GM12891 (cell line): ENCODE measurements around the gene RAET1G.
"Not testable (repeated sequence)": the region's sequence is repeated elsewhere in the genome, so short reads cannot be mapped to it uniquely, and the experiment has no call there.

Experiments
- DNase-seq: peaks from one replicate; pipeline ENCODE4 v3.0.0; 2011; ENCODE audit warnings: low spot score; ENCODE audit not compliant: insufficient read length
- FAIRE-seq: peaks from 2 replicates; lab custom pipeline; 2011; peaks lifted over from hg19 to GRCh38; lab: Jason Lieb, UNC
- PAX5 ChIP-seq: IDR thresholded peaks from 2 replicates; pipeline ENCODE4 v1.6.1; 2011; ENCODE audit warnings: low read length, moderate library complexity, mild to moderate bottlenecking; ENCODE audit not compliant: insufficient read depth, severe bottlenecking
- POLR2A ChIP-seq: IDR thresholded peaks from 2 replicates; pipeline ENCODE4 v1.6.1; 2011; ENCODE audit warnings: low read depth, low read length, control low read depth
- POLR2AphosphoS5 ChIP-seq: IDR thresholded peaks from 2 replicates; pipeline ENCODE4 v1.6.1; 2011; ENCODE audit warnings: low read depth, low read length, control low read depth
- POU2F2 ChIP-seq: IDR thresholded peaks from 2 replicates; pipeline ENCODE4 v1.6.1; 2011; ENCODE audit warnings: low read depth, mild to moderate bottlenecking, control low read depth, low read length, moderate library complexity
- SPI1 ChIP-seq: IDR thresholded peaks from 2 replicates; pipeline ENCODE4 v1.6.1; 2011; ENCODE audit warnings: low read depth, low read length, control low read depth
- TAF1 ChIP-seq: IDR thresholded peaks from 2 replicates; pipeline ENCODE4 v1.6.1; 2011; ENCODE audit warnings: low read depth, low read length, control low read depth

RAET1G gene

DNA sequence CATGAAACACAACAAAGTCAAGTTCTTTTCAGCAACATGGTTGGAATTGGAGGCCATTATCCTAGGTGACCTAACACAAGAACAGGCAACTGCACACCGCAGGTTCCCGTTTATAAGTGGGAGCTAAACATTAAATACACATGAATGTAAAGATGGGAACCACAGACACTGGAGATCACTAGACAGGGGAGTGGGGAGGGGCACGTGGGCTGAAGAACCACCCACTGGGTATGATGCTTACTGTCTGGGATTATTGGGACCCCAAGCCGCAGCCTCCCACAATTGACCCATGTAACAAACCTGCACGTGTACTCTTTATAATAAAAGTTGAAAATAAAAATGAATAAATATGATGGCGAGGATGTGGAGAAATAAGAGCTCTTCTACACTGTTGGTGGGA, 8.6 kb upstream of the RAET1G start:
- no peak for FAIRE-seq
- no peak for DNase-seq
- TF ChIP-seq SPI1 (no peak), PAX5 (no peak), TAF1 (no peak), POU2F2 (no peak), POLR2A (no peak), POLR2AphosphoS5 (no peak)

DNA sequence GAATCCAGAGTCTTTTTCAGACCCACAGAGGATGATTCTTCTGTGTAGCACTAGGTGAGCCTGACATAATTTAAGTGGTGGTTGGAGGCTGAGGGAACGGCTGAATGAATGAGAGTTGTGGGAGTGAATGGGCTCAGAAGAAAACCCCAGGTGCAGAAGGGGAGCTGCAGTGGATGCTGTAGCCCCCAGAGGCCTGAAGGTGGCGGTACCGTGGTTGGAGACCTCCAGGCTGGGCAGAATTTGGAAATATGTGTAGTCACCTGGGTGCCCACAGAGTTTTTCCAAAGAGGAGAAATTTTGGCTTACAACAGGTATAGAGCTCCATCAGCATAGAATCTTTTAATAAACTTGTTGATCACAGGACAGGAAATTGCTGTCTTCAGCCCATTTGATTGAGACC, 6.5 kb upstream of the RAET1G start:
- FAIRE-seq = no peak
- TF ChIP-seq SPI1 (no peak), POU2F2 (no peak), PAX5 (no peak), POLR2A (no peak), POLR2AphosphoS5 (no peak), TAF1 (no peak)
- no peak for DNase-seq

DNA sequence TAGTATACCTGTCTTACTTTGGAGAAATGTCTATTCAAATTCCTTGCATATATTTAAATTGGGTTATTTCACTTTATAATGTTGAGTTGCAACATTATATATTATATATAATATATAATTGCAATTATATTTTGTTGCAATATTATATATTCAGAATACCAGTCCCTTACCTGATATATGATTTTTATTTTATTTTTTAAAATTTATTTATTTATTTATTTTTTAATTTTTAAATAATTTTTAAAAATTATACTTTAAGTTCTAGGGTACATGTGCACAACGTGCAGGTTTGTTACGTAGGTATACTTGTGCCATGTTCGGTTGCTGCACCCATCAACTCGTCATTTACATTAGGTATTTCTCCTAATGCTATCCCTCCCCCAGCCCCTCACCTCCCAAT, 4.1 kb upstream of the RAET1G start:
- DNase-seq, FAIRE-seq: not testable (repeated sequence)

DNA sequence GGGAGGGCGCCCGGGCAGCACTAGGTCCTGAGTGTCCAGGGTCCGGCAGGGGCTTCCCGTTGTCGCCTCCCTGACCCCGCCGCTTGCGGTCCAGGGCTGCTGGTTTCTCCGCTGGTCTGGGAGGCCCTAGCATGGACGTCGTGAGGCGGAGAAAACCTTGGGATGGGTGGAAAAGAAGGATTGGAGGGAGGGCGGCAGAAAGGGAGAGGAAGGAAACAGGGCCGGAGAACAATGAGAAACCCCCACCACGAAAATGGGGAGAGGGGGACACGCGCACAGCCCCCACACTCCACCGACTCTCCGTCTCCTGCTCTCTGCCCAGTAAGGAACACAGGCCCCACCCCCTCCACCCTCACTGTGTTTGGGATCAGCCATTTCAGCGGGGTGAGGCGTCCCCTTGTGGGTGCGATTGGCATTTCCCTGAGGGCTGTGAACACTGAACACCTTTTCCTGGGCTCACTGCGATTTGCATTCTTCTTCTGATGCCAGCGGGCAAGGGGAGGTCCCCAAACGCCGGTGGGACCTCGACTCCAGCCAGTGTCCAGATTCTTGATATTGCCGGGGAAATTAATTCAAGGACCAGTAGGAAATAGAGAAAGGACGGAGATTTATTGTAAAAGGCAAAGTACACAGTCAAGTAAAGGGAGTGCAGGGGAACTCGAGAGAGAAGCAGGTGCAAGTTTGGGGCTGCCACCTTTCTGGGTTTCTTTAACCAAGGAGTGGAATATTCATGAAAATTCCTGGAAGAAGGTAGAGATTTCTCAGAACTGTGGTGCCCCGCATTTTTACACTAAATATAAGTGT, 3.3 kb upstream of the RAET1G start:
- TF ChIP-seq TAF1 = no peak
- TF ChIP-seq POLR2AphosphoS5 = no peak
- no peak for TF ChIP-seq POU2F2
- TF ChIP-seq SPI1 = no peak
- TF ChIP-seq POLR2A = no peak
- no peak for TF ChIP-seq PAX5
- FAIRE-seq = peak; percentile 58
- DNase-seq = no peak

DNA sequence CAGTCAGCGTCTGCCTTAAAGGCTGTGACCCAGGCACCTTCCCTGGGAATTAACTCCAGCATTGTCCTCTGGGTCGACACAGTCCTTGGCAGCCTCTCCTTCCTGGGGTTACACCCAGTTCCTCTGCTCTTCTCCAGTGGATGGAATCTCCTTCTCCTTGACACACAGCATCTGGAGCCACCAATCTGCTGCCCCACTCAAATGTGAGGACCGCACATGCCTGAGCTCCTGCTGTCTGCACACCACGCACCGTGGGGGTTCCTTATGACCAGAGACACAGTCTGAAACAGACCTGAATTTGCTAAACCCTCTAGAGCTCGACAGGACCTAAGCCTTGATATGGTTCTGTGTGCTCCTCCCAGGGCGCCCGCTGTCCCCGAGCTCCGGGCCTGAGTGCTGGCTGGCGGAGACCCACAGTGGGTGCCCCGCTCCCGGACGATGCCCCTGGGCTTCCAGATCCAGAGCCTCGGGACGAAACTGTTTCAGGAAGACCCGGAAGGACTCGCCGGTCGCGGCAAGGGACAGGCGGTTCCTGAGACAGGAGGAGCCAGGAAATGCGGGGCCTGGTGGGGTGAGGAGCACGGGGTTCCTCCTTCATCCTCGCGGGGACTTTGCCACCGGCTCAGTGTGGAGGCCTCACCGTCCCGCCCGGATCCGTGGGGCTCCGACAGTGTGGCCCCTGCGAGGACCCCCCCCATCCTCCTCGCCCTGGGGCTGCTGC, 2.5 kb upstream of the RAET1G start:
- TF ChIP-seq POLR2A (no peak), TAF1 (no peak), SPI1 (no peak), PAX5 (no peak), POU2F2 (no peak), POLR2AphosphoS5 (no peak)
- DNase-seq = no peak
- no peak for FAIRE-seq

DNA sequence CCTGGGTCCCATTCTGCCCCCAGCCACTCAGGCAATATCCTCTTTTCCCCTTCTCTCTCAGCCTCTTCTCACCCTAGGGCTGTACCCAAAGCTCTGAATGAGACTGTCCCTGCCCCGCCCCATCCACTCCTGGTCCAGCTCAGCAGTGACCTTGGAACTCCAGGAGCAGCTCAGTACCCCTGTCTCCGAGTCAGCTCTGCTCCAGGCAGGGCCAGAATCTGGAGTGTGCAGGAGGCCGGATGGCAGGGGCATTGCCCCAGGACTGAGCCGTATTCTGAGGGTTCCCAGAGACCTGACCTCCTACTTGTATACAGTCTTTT, 2.0 kb upstream of the RAET1G start:
- no peak for TF ChIP-seq TAF1
- no peak for TF ChIP-seq POLR2A
- no peak for TF ChIP-seq POU2F2
- TF ChIP-seq SPI1 = no peak
- no peak for TF ChIP-seq PAX5
- no peak for TF ChIP-seq POLR2AphosphoS5
- no peak for FAIRE-seq
- no peak for DNase-seq

DNA sequence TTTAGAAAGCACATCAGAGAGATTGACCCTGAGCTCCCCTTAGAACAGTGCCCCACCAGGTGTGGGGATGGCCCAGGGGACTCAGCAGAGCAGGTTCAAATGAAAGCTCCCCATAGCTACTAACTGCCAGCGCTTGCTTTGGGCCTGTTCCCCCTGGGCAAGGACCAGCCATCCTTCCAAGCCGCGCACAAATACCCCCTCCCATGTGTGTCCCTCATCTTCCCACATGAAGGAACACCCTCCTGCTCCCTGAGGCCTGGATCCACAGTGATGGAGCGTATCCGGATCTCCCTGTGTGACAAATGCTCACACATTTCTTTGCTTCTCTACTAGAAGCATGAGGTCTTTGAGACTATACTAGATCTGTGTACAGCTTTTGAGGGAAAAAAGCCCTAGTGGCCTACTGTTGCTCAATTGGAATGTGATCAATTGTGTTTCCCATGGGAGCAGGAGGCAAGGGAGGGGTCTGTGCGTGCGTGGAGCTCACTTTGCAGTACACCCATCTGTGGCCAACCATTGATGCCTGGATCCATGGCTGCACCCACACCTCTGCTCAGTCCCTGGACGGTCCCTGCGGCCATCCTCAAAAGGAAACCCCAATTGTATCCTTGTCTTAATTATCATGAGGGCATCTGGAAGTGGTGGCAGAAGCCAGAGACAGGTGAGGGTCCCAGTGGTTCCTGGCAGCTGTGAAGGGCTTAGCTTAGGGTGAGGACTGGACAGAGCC, 1.4 kb upstream of the RAET1G start:
- TF ChIP-seq POLR2AphosphoS5 = no peak
- no peak for TF ChIP-seq SPI1
- TF ChIP-seq POU2F2 = no peak
- no peak for TF ChIP-seq PAX5
- no peak for TF ChIP-seq TAF1
- TF ChIP-seq POLR2A = no peak
- FAIRE-seq (no peak), DNase-seq (no peak)

DNA sequence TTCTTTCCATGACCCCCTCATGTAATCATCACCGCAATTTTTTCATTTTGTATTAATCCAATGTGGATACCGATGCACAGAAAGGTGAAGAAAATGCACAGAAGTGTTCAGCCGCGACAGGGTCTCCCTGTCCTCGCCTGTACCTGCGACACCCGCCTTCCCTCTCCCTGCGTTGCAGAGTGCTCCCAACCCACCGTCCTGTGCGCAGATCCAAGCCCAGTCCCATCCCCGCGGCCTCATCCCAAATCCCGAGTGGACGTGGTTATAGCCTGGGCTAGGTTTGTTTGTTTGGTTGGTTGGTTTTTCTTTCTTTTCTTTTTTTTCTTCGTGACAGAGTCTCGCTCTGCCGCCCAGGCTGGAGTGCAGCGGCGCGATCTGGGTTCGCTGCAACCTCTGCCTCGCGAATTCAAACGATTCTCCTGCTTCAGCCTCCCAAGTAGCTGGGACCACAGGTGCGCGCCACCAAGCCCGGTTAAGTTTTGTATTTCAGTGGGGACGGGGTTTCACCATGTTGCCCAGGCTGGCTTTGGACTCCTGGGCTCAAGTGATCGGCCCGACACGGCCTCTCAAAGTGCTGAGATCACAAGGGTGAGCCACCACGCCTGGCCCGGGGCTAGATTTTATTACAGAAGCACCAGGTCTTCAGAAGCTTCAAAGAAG, 536 bp upstream of the RAET1G start:
- no peak for DNase-seq
- TF ChIP-seq POU2F2 = no peak
- TF ChIP-seq POLR2A = no peak
- no peak for TF ChIP-seq PAX5
- TF ChIP-seq POLR2AphosphoS5 = no peak
- no peak for TF ChIP-seq SPI1
- TF ChIP-seq TAF1 = no peak
- FAIRE-seq = peak; percentile 23

DNA sequence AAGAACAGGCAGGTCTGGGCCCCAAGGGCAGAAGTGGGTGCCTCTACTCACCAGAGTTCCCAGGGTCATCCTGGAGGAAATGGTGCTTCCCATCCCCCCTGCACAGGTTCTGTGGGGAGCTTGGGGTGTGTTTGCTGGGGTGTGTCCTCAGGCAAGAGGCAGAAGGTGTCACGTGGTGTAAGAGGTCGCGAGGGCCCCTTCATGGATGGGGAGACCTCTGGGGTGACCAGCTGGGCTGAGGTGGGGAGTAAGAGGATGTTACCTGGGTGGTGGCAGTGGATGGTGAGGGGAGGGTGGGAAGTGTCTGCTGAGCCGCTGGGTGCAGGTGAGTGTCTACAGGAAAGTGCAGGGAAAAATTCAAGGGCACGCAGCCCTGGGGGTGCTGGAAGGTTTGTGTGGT, 830 bp downstream of the RAET1G start:
- not testable (repeated sequence) for DNase-seq, FAIRE-seq
